Measurements from ENCODE around the gene HAND2. TPM values are rescaled to one million over a fixed set of nuclear protein-coding genes. Genes with fewer than 3 reads are reported as not detected.

The HAND2 gene
- polyA plus RNA-seq, 1 experiment = 2.4 TPM

DNA sequence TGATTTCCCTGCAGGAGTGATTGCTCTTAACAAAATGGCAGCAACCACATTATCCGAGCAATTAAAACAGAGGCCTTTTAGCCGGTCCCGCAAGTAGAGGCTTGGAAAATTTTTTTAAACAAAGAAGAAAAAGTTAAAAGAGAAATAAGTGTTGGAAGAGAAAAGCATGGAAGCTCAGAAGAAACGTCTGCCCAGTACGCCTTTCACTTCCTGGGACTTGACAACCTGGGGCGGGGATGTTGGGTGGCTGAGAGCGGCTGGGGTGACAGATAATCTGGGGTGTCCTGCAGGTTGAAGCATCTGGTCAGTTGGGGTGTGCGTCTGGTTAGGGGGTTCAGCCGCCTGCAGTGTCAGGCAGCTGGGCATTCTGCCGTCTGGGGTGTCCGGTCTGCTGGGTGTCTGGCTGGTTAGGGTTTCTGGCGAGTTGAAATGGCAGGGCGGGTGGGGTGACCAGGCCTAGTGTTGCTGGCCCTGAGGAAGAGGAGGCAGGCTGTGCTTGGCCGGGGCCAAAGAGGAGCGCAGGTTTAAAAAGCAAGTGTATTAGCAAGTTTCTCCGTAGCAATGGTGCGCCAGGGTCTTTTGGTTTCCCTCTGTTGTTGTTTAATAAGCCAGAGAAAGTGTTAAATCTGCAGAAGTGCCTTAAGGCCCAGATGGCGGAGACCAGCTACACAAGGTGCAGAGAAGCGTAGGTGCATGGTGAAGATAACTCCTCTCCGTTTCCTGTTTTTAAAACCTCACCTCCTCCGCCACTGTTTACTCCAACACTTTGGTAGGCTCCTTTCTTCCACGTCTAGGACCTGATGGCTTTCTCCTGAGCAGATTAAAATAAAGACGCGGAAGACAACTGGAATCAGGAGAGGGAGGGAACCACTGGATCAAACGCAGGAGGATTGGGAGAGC is 5.6 kb downstream of the HAND2 start:
- ChIA-PET POLR2A (no interaction called here), CTCF (interaction anchor here (2.0 kb wide), 1 partner anchor 19 kb away, joined by 10 read pairs; no protein-coding TSS in a partner anchor)
- TF ChIP-seq, protein P1, sequence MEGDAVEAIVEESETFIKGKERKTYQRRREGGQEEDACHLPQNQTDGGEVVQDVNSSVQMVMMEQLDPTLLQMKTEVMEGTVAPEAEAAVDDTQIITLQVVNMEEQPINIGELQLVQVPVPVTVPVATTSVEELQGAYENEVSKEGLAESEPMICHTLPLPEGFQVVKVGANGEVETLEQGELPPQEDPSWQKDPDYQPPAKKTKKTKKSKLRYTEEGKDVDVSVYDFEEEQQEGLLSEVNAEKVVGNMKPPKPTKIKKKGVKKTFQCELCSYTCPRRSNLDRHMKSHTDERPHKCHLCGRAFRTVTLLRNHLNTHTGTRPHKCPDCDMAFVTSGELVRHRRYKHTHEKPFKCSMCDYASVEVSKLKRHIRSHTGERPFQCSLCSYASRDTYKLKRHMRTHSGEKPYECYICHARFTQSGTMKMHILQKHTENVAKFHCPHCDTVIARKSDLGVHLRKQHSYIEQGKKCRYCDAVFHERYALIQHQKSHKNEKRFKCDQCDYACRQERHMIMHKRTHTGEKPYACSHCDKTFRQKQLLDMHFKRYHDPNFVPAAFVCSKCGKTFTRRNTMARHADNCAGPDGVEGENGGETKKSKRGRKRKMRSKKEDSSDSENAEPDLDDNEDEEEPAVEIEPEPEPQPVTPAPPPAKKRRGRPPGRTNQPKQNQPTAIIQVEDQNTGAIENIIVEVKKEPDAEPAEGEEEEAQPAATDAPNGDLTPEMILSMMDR (IDR thresholded peaks at IDR 0.05; ENCODE audit: low read depth, low read length) = no peak
- Histone ChIP-seq H3K4me3 (ENCODE audit: low read depth, low read length) (no peak overlapping the region), H3K27ac (ENCODE audit: low read depth, low read length) (no peak overlapping the region), H3K9me3 (ENCODE audit: control insufficient read depth, insufficient read depth, low read length) (peaks cover 37% of the 10 kb centered on the region), H3K27me3 (ENCODE audit: control insufficient read depth, insufficient read depth, low read length) (peaks cover 71% of the 10 kb centered on the region)
- DNase-seq (ENCODE audit: low read depth, low spot score) = no peak

DNA sequence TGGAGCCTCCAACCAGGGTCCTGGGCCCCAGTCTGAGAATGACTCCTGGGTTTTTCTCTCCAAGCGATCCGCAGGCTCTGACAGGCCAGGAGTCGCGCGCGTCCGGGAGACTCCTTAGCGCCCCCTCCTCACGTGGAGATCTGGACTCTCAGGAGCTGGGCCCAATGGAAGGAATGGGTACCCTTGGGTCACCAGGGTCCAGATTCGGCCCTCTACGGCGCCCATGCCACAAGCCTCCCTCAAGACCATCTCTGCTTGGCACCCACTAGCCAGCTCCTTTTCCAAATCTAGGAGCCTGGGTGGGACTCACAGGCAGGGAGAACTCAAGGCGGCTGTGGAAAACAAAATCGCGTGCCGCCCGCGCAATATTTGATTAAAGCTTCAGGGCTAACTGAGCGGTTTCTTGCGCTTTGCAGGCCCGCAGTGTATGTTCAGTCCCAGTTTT is 7.1 kb downstream of the HAND2 start:
- Histone ChIP-seq H3K9me3 (ENCODE audit: control insufficient read depth, insufficient read depth, low read length) (peaks cover 38% of the 10 kb centered on the region), H3K27me3 (ENCODE audit: control insufficient read depth, insufficient read depth, low read length) (peaks cover 74% of the 10 kb centered on the region), H3K4me3 (ENCODE audit: low read depth, low read length) (peak overlapping the region; percentile 66), H3K27ac (ENCODE audit: low read depth, low read length) (no peak overlapping the region)
- POLR2A ChIA-PET = no interaction called here
- TF ChIP-seq, protein P1 (IDR thresholded peaks at IDR 0.05; ENCODE audit: low read depth, low read length) = no peak
- CTCF ChIA-PET = interaction anchor here (1.4 to 2.0 kb wide), 2 partner anchors 17 to 468 kb away, joined by 3 to 10 read pairs; no protein-coding TSS in a partner anchor
- DNase-seq (ENCODE audit: low read depth, low spot score) = no peak

DNA sequence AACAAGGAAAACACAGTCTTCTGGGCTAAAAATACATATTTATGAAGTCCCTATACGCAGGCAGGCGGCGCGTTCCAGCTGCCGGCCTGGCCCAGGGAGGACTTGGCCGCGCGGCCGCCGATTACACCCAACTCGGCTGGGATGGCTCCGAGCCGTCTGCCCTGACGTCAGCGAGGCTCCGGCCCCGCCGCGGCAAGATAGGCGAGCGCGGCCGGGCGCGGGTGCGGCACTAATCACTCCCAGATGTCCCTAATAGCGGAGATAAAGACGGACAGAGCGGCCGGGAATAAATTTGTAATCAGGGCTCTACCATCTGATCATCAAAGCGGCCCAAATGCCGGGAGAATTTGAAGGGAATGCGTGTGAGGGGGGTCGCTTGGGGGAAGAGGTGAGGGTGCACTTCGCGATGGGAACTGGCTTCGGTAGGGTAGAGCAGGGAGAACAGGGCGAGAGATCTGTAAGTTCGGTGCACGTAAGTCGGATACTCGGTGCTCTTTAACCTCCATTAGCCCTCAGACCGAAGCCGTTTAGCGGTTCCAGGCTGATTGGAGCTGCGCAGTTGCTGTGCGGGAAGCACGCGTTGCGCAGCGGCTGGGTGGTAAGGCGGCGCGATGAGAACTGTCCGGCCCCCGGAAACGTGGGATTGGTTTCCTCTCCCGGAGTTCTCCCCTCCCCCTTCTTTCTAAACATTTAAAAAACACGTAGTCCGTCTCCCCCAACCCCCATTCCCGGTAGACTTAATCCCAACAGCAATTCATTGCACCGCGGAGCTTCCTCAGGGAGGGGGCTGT is 7.7 kb downstream of the HAND2 start:
- peaks cover 74% of the 10 kb centered on the region for H3K27me3 ChIP-seq (ENCODE audit: control insufficient read depth, insufficient read depth, low read length)
- peak overlapping the region; percentile 66 for H3K4me3 ChIP-seq (ENCODE audit: low read depth, low read length)
- CTCF ChIA-PET = interaction anchor here (1.4 to 2.0 kb wide), 2 partner anchors 16 to 468 kb away, joined by 3 to 10 read pairs; no protein-coding TSS in a partner anchor
- TF ChIP-seq, protein P1 (IDR thresholded peaks at IDR 0.05; ENCODE audit: low read depth, low read length) = peak; percentile 31; the same call in 1 of the 2 replicates
- peak overlapping the region; percentile 61 for H3K27ac ChIP-seq (ENCODE audit: low read depth, low read length)
- DNase-seq (ENCODE audit: low read depth, low spot score) = peak; percentile 59
- H3K9me3 ChIP-seq (ENCODE audit: control insufficient read depth, insufficient read depth, low read length) = peaks cover 36% of the 10 kb centered on the region
- POLR2A ChIA-PET = no interaction called here

DNA sequence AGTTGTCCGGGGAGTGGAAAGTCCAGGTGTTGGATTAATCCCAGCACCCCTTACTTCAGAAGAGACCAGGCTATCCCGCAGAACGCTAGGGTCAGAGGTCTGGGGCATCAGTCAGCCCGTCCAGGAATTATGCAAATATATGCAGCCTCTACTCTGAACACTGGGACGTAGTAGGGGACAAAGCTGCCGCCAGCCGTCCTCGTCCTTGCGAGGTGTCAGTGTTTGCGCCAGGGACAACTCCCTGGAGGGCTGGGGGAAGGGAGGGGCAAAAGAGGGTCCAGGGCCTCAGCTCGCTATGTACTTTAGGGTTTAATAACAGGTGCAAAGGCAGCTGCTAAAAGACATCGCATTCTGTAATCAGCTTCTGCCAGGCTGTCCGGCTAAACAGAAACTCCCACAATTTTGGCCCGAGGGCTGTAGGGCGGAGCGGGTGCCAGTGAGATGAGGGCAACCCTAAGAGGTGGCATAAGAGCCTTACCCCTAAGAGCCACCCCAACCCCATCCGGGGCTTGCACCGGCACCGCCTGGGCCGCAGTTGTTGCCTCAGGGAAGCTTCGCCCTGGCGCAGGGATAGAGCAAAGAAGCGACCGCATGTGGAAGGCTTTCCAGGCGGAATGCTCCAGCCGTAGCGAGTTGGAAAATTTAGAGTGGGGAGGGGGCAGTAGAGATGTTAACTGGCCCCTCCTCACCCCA is 8.4 kb downstream of the HAND2 start:
- H3K4me3 ChIP-seq (ENCODE audit: low read depth, low read length) = peak overlapping the region; percentile 66
- TF ChIP-seq, protein P1 (IDR thresholded peaks at IDR 0.05; ENCODE audit: low read depth, low read length) = no peak
- CTCF ChIA-PET = interaction anchor here (0.6 kb wide), 1 partner anchor 10 kb away, joined by 3 read pairs; no protein-coding TSS in a partner anchor
- no peak overlapping the region for H3K27ac ChIP-seq (ENCODE audit: low read depth, low read length)
- DNase-seq (ENCODE audit: low read depth, low spot score) = no peak
- peaks cover 32% of the 10 kb centered on the region for H3K9me3 ChIP-seq (ENCODE audit: control insufficient read depth, insufficient read depth, low read length)
- POLR2A ChIA-PET = no interaction called here
- H3K27me3 ChIP-seq (ENCODE audit: control insufficient read depth, insufficient read depth, low read length) = peaks cover 74% of the 10 kb centered on the region

Data from AG04450 (cell line).